Left lung (tissue), 10 donors: Measurements from ENCODE around the gene AIFM3. TPM values are rescaled to one million over a fixed set of nuclear protein-coding genes. Genes with fewer than 3 reads are reported as not detected.

ENCODE experiments used
- ATAC-seq: fragments of 200-7000 bp; cut with Tn5 transposase; one replicate; pipeline ENCODE4 v1.9.1; 2020; ENCODE audit warnings: moderate library complexity
- DNase-seq, 4 donors: peaks; one replicate each; pipeline ENCODE4 v3.0.0-alpha.2; 2013 to 2020
- H3K27ac ChIP-seq, 2 donors: fragments of 200-600 bp; sonication (generic) in 1 of 2; one replicate each; pipeline versions ENCODE4 v1.5.0 to v1.8.0; 2020 to 2021
- H3K27me3 ChIP-seq, 2 donors: fragments of 200-600 bp; sonication (generic) in 1 of 2; one replicate each; pipeline versions ENCODE4 v1.5.0 to v1.8.0; 2020 to 2021
- H3K36me3 ChIP-seq, 2 donors: fragments of 200-600 bp; sonication (generic) in 1 of 2; one replicate each; pipeline versions ENCODE4 v1.5.0 to v1.8.0; 2020 to 2021
- H3K4me1 ChIP-seq, 2 donors: fragments of 200-600 bp; one replicate each; pipeline ENCODE4 v1.8.0; 2021
- H3K4me3 ChIP-seq, 2 donors: fragments of 200-600 bp; sonication (generic) in 1 of 2; one replicate each; pipeline versions ENCODE4 v1.5.0 to v1.8.0; 2020 to 2021; ENCODE audit warnings: mild to moderate bottlenecking in 1 of 2
- H3K9me3 ChIP-seq, 2 donors: fragments of 200-600 bp; sonication (generic) in 1 of 2; one replicate each; pipeline versions ENCODE4 v1.5.0 to v1.8.0; 2020 to 2021
- CTCF ChIP-seq, 2 donors: fragments of 200-600 bp; sonication (generic) in 1 of 2; IDR thresholded peaks; one replicate each; pipeline versions ENCODE4 v1.5.0 to v1.8.0; 2021; ENCODE audit warnings: antibody characterized with exemption in 2 of 2
- intact Hi-C, 2 donors: fragments of 100-400 bp; cut with DNase I; formaldehyde crosslinking; loops; one replicate each; pipeline versions ENCODE4 v1.11.2 to v1.14.2; 2022
- polyA plus RNA-seq, 6 donors: library from polyadenylated mRNA; unstranded; fragments of 120-200 nt; gene quantifications; one replicate each; pipeline ENCODE4 v1.2.1, GENCODE V29; 2013; ENCODE audit not compliant: insufficient read length in 6 of 6
- total RNA-seq, 2 donors: library from RNA; stranded (reverse); fragmentation: NEBNext Ultra II Directional; extraction: Animal tissue kit (Norgen Biotek cat#: 25700); gene quantifications; one replicate each; pipeline ENCODE4 v1.2.1, GENCODE V29; 2021
- donor health status: DM: no; HTN: yes; CAD: no.
- donor health status: DM: no; HTN: no; CAD: no.

The AIFM3 gene
- total and polyA plus RNA-seq, 8 donors, result 0.49 to 6.5 (median 1.0) TPM

GRCh38 chr22:20979243-20979809 lies 12.3 kb downstream of the AIFM3 start:
- TF ChIP-seq CTCF (IDR thresholded peaks at IDR 0.05), result no peak
- no peak overlapping the region for H3K27ac ChIP-seq
- ATAC-seq, result peak; percentile 73
- peak in 3 of 4 donors; percentile 85 to 89 (median 87) for DNase-seq
- peaks cover 0 to 4% of the 10 kb centered on the region in 2 donors for H3K27me3 ChIP-seq
- H3K36me3 ChIP-seq, result no peaks in the 10 kb centered on the region
- intact Hi-C loops, result no loop called here
- H3K9me3 ChIP-seq, result peaks cover 0 to 7% of the 10 kb centered on the region in 2 donors
- H3K4me3 ChIP-seq, result peak overlapping the region in 1 of 2 donors; percentile 11
- peaks cover 8 to 39% of the 10 kb centered on the region in 2 donors for H3K4me1 ChIP-seq

- Histone ChIP-seq H3K9me3 (peaks cover 0 to 7% of the 10 kb centered on the region in 2 donors), H3K27ac (no peak overlapping the region), H3K36me3 (peaks cover 0 to under 1% of the 10 kb centered on the region in 2 donors), H3K27me3 (no peaks in the 10 kb centered on the region), H3K4me1 (peaks cover 8 to 39% of the 10 kb centered on the region in 2 donors), H3K4me3 (peak overlapping the region in 1 of 2 donors; percentile 11)
- intact Hi-C loops, result no loop called here
- DNase-seq (peak in 1 of 4 donors; percentile 66), ATAC-seq (no peak)
- no peak for TF ChIP-seq CTCF (IDR thresholded peaks at IDR 0.05)
Measured at GRCh38 chr22:20979940-20980453, 12.9 kb downstream of the AIFM3 start.

- intact Hi-C loops, result no loop called here
- DNase-seq (no peak), ATAC-seq (no peak)
- Histone ChIP-seq H3K27ac (no peak overlapping the region), H3K36me3 (peaks cover 0 to 6% of the 10 kb centered on the region in 2 donors), H3K4me1 (peaks cover 8 to 39% of the 10 kb centered on the region in 2 donors), H3K27me3 (no peaks in the 10 kb centered on the region), H3K4me3 (no peak overlapping the region), H3K9me3 (peaks cover 0 to 7% of the 10 kb centered on the region in 2 donors)
- TF ChIP-seq CTCF (IDR thresholded peaks at IDR 0.05), result no peak
Measured at GRCh38 chr22:20980523-20980922, 13.5 kb downstream of the AIFM3 start.

- peak overlapping the region; percentile 74 to 84 for H3K4me3 ChIP-seq
- DNase-seq, result no peak
- peaks cover 8 to 39% of the 10 kb centered on the region in 2 donors for H3K4me1 ChIP-seq
- H3K36me3 ChIP-seq, result peaks cover 0 to 11% of the 10 kb centered on the region in 2 donors
- intact Hi-C loops, result no loop called here
- no peak for ATAC-seq
- H3K27me3 ChIP-seq, result no peaks in the 10 kb centered on the region
- H3K9me3 ChIP-seq, result peaks cover 0 to 7% of the 10 kb centered on the region in 2 donors
- TF ChIP-seq CTCF (IDR thresholded peaks at IDR 0.05), result no peak
- peak overlapping the region; percentile 92 to 93 for H3K27ac ChIP-seq
Measured at GRCh38 chr22:20980938-20981722, 14.1 kb downstream of the AIFM3 start.
